T1000 (cell line): ENCODE results near the gene PLK3.
"Not testable (repeated sequence)": the region's sequence is repeated elsewhere in the genome, so short reads cannot be mapped to it uniquely, and the experiment has no call there.

Experiments
- DNase-seq: peaks from one replicate; lab custom pipeline; 2025; ENCODE audit warnings: mixed read lengths; lab: John Stamatoyannopoulos, UW

PLK3 gene

GRCh38 chr1:44828003-44828651 is 27.9 kb downstream of the PLK3 start:
- DNase-seq, result no peak

DNA sequence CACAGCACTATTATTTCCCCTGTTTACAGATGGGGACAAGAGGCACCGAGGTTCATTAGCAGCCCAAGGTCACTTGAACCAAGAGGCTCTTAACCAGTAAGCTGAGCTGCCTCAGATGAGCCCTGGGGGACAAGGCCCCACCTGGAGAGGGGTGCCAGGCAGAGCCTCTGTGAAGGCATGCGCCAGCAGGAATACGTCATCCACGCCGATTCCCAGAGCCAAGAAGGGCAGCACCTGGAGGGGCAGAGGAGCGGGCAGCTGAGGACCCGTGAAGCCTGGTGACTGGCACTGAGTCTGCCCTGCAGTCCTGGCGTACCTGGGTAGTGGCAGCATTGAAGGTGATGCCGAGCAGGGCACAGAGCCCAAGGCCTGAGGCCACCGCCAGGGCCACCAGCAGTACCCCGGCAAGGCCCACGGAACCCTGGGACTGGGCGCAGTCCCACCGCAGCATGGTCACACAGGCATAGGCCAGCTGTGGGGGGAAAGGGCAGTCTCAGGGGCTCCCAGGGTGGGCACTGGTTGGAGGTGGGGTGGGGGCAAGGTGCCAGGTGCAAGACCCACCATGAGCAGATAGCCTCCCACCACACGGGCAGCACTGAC is 28.8 kb downstream of the PLK3 start:
- DNase-seq, result no peak

DNA sequence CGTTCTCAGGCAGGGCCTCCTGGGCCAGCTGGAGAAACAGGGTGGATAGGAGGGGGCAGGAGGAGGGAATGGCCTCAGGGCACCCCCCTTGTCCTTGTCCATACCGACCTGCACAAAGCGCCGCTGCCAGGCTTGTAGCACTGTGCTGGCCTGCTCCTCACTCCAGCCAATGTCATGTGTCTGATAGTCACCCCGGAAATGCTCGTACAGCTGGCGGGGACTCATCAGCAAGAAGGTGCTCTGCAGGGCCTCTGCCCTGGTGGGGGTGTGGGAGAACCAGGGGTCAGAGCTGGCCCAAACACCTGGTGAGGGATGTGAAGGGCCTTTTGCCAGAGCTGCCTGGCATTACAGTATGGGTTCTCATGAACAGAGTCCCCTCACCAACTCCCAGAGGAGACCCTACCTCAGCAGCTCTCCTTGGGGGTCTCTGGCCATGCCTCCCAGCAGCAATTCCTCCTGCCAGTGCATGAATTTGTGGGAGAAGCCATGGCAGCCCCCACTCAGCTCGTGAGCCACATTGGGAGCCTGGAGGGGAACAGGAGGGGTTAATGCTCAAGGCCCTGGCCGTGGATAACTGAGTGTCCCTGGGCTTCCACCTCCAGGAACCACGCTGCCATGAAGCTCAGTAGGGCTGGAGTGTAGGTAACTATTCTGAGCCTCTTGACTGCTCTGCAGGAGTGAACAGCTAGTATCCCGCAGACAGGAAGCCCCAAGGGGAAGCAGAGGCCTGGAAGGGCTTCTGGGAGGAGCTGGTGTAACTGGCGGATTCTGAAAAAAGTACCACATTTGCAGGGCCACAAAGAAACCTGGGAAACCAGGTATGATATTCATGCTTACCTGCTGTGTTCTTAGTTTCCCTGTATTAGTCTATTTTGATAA is 29.6 kb downstream of the PLK3 start:
- DNase-seq, result no peak

GRCh38 chr1:44830900-44831304 is 30.7 kb downstream of the PLK3 start:
- DNase-seq, result no peak

GRCh38 chr1:44831516-44831915 is 31.3 kb downstream of the PLK3 start:
- DNase-seq, result no peak

- no peak for DNase-seq
Measured at GRCh38 chr1:44832056-44832705, 32.0 kb downstream of the PLK3 start.

GRCh38 chr1:44834328-44834727 is 34.2 kb downstream of the PLK3 start:
- no peak for DNase-seq

DNA sequence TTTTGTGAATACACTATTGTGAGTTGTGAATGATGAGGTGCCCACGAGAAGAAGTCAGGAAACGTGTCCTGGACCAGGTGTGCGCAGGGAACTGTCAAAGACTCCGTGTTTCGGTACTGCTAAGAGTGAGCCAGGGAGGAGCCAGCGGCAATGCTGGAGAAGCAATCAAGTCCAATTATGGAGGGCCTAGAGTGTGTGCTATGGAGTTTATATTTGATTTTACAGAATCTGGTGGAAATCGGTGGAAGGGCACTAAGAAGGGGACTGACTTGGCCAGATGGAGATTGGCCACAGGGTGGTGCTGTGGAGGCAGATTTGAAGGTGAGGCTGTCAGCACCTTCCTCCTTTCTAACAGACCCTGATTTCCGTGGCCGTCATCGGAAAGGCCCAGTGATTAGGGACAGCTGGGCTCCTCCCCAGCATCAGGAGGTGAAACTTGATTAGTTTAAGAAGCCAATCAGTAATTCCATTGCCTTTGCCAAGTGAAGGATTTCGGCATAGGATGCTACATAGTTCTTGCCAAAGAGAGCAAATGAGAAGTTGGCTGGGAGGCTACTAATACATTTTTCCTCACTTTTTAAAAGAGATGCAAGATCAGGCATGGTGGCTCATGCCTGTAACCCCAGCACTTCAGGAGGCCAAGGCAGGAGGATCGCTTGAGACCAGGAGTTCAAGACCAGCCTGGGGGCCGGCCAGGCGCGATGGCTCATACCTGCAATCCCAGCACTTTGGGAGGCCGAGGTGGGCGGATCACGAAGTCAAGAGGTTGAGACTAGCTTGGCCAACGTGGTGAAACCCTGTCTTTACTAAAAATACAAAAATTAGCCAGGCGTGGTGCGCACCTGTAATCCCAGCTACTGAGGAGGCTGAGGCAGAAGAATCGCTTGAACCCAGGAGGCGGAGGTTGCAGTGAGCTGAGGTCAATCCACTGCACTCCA is 35.8 kb downstream of the PLK3 start:
- DNase-seq, result peak; percentile 55

DNA sequence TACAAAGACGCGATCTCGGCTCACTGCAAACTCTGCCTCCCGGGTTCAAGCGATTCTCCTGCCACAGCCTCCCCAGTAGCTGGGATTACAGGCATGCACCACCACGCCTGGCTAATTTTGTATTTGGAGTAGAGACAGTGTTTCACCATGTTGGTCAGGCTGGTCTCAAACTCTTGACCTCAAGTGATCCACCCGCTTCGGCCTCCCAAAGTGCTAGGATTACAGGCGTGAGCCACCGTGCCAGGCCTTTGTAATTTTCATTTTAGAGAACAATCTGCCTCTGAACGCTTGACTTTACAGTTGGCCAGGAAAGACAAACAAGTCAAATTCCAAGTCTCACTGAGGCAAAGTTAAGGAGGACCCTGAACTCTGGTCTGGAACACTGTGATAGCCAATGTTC is 38.1 kb downstream of the PLK3 start:
- DNase-seq, result not testable (repeated sequence)

- DNase-seq, result no peak
Measured at GRCh38 chr1:44839576-44839975, 39.4 kb downstream of the PLK3 start.

DNA sequence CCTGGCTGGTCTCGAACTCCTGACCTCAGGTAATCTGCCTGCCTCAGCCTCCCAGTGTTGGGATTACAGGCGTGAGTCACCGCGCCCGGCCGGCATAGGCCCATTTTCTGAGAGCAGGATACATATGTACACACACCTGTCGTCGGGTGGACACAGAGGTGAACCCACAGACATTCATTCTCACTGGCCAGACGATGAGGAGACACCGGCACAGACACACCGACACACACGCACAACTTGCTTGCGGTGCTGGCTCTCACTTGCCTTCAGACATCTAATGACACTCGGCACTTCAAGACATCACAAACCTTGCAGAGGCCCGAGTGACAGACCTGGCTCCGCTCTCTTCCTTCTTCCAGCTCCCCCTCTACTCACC is 42.3 kb downstream of the PLK3 start:
- no peak for DNase-seq

DNA sequence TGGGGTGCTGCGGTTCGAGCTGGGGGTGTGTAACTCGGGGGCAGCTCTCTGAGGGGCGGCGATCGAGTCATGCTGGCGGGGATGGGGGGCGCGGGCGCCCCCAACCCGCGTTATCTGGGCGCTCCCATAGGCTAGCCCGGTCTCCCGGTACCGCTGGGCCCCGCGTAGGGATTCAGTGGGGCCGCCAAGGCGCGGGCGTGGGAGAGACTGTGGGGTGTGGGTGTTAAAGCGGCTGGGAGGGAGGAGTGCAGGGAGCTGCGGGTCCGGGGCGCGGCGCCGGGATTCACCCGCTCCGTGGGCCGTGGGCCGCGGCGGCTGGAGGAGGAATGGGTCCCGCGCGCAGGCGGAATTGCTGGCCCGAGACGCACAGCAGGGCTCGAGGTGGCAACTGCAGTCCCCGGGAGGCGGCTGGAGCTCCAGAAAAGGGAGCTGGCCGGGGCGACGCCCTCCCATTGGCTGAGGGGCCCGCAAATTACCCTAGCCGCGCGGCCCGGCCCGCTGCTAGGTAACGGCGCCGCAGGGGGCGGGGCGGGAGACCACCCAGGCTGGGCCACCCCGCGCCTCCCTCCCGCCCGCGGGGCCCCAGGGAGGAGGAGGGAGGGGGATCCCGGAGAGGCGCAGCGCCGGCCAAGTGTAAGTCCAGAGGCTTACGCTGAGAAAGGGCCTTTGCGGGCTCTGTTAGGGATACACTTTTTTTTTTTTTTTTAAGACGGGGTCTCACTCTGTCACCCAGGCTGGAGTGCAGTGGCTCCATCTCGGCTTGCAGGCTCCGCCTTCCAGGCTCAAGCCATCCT is 42.9 kb downstream of the PLK3 start, which contains the start of gene PTCH2:
PTCH2 (minus strand) TSS at position 392 of the 794 bp plus-strand sequence; CDS start at position 71, 321 bp downstream.
- DNase-seq, result peak; percentile 48

DNA sequence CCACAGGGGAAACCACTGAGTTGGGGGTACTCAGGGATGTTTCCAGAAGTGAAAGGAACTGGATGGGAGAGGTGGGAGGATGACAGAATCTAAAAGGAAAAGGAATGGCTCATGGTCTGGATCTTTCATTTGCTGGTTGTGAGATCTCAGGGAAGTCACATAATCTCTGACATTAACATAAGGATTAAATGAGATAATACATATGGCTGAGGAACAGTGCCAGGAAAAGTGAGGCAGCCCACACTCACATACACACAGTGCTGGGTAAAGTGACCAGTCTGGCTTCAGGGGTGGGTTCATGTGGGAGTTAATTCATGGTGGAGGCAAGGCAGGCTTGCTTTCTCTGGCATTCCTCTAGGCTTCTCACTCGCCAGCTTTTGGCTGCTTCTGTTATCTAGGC is 46.8 kb downstream of the PLK3 start:
- DNase-seq, result no peak

GRCh38 chr1:44847845-44848244 is 47.7 kb downstream of the PLK3 start:
- no peak for DNase-seq

DNA sequence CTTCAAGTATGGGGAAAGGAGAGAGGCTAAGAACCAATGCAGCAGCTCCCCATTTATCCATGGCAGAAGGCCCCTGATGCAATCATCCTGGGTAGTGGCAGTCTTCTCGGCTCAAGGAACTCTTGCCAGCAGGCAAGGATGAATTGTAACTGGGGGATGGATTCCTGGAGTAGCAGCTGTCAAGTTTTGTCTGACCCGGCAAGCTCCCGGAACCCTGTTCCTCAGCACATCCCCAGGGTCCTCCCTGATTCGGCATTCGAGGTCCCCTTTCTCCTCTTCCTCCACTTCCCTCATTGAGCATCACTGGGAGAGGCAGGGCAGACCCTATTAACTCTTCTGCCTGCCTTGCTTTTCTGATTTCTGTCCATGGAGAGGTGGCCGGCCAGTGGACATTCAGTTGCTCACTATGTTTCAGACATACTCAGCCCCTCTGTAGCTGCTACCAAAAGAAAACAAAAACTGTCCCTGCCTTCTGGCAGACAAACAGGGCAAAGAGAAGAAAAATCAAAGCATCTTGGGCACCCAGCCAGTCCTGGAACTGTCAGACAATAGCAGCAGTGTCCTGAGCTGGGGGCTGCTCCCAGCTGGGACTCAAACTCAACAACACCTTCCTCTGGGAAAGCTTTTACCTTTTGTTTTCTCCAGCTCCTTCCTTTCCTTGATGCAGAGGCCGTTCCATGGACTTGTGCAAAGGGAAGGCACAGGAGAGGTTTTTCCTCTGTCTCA is 48.4 kb downstream of the PLK3 start:
- DNase-seq, result no peak

- DNase-seq, result no peak
Measured at GRCh38 chr1:44849575-44850132, 49.5 kb downstream of the PLK3 start.

DNA sequence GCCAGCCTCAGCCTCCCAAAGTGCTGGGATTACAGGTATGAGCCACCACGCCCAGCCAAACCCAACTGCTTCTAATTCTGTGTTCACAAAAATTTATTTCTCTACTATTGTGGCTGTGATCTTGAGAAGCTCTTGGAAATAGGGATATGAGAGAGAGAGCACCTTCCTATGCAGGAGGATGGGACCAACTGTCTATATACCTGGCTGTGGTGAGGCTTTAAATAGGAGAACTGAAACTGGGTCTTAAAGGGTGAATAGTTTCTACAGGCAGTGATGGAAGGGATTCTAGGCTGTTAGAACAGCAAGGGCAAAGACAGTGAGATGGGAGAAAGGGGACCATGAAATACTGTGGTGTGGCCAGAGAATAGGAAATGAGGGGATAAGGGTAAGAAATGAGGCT is 51.1 kb downstream of the PLK3 start:
- no peak for DNase-seq

GRCh38 chr1:44853201-44853600 is 53.0 kb downstream of the PLK3 start:
- no peak for DNase-seq

GRCh38 chr1:44854970-44855369 is 54.8 kb downstream of the PLK3 start:
- DNase-seq, result no peak
